Thyroid gland (tissue), 4 donors: ENCODE results near the gene ASIC2. TPM values are rescaled to one million over a fixed set of nuclear protein-coding genes. Genes with fewer than 3 reads are reported as not detected.

Experiments used
- DNase-seq, 2 donors: peaks; one replicate each; pipeline ENCODE4 v3.0.0-alpha.2; 2019
- H3K27ac ChIP-seq, 3 donors: fragments of 200-600 bp; sonication (generic); 1 replicate in 2 of 3; 2 replicates in 1 of 3; pipeline ENCODE4 v1.5.1; 2016 to 2019; ENCODE audit warnings: mild to moderate bottlenecking in 1 of 3, moderate library complexity in 1 of 3
- H3K27me3 ChIP-seq: fragments of 200-600 bp; sonication (generic); one replicate; pipeline ENCODE4 v1.5.1; 2019
- H3K36me3 ChIP-seq, 2 donors: fragments of 200-600 bp; sonication (generic); one replicate each; pipeline ENCODE4 v1.5.1; 2016 to 2019
- H3K4me1 ChIP-seq, 2 donors: fragments of 200-600 bp; sonication (generic); one replicate each; pipeline ENCODE4 v1.5.1; 2017 to 2019
- H3K4me3 ChIP-seq, 3 donors: fragments of 200-600 bp; sonication (generic); replicated peaks in 1 of 3; 1 replicate in 2 of 3; 2 replicates in 1 of 3; pipeline ENCODE4 v1.5.1; 2016; ENCODE audit warnings: mild to moderate bottlenecking in 1 of 3
- H3K9me3 ChIP-seq: fragments of 200-600 bp; sonication (generic); one replicate; pipeline ENCODE4 v1.5.1; 2017
- POLR2A ChIP-seq, 2 donors: fragments of 450-650 bp; IDR thresholded peaks; one replicate each; pipeline ENCODE4 v1.6.1; 2017; ENCODE audit warnings: antibody characterized with exemption in 2 of 2, mild to moderate bottlenecking in 2 of 2, moderate library complexity in 1 of 2
- WGBS, 2 donors: methylation state at CpG; one replicate each; pipeline ENCODE4 v1.1.5; 2017; 5-methylcytosine and 5-hydroxymethylcytosine counted together
- intact Hi-C: fragments of 100-400 bp; cut with DNase I; formaldehyde crosslinking; loops from one replicate; pipeline ENCODE4 v1.15.1; 2023
- total RNA-seq, 4 donors: library from RNA; depleted of rRNA; stranded (reverse); fragments of >200 nt; gene quantifications; one replicate each; pipeline ENCODE4 v1.2.3, GENCODE V29; 2016
- TF ChIP-seq, protein P1 (sequence below), 6 experiments: fragments of 200-600 bp in 3 of 6; fragments of 450-650 bp in 3 of 6; sonication (generic) in 3 of 6; IDR thresholded peaks; one replicate each; pipeline ENCODE4 v1.5.1; 2016 to 2019; ENCODE audit warnings: antibody characterized with exemption in 6 of 6, mild to moderate bottlenecking in 2 of 6, inconsistent platforms in 1 of 6, moderate library complexity in 1 of 6

ASIC2 gene
- not detected for total RNA-seq

DNA sequence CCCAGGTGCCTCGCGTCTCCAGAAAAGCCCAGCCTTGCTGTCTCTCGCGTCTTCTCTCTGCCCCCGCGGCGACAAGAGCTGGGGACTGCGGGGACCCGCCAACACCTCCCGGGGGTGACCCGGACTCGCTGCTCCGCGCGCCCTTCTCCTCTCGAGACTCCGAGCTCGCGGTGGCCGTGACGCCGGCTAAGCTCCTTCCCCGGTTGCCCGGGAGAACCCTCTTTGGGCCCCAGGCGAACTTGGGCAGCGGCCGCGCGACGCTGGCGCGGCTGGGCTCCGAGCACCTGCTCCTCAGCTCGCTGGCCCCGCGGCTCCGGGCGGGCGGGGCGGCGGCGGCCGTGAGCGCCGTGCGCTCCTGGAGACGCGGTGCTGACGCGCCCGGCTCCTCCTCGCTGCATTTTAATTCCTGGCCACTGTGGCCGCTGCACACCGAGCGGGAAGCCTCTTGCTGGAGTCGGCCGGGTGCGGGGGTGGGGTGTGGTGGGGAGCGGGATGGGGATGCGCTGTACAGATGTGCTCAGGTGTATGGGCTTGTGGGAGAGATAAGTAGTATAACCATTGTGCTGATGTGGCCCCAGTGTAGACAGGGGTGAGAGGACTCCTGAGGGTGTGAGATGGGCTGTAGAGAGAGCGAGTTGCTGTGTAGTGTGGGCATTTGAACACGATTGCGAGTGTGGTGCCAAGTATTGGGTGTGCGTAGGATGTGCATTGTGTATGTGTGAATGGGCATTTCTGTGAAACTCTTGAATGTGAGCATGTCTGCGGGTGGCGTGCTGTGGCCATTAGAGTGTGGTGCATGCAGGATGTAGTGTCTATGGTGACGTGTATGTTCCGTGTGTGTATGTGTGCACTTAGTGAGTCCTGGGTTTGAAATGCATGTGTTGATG lies at the start of gene ASIC2:
Gene ASIC2 (minus strand): TSS at position 315 of the 887 bp plus-strand sequence.
- DNase-seq, result no peak
- WGBS, 2 donors, result 15 to 23% methylated on average over 29 to 42 of the region's 68 CpGs

DNA sequence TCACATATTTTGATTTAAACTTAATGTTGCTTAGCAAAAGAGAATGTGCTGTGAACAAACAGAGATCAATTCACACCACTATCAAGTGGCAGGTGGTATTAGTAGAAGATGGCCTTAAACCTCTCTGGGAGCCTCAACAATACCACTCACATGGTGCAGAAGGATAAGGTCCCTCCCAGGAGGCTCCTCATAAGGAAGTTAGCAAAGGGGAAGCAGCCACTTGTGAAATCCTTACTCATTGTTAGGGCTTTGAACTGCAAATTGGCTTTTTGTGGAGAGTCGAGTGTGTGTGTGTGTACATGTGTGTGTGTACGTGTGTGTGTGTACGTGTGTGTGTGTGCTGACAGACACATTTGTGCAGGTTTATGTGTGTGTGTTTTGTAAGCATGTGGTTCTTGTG lies 48.9 kb upstream of the ASIC2 start:
- TF ChIP-seq, protein P1, sequence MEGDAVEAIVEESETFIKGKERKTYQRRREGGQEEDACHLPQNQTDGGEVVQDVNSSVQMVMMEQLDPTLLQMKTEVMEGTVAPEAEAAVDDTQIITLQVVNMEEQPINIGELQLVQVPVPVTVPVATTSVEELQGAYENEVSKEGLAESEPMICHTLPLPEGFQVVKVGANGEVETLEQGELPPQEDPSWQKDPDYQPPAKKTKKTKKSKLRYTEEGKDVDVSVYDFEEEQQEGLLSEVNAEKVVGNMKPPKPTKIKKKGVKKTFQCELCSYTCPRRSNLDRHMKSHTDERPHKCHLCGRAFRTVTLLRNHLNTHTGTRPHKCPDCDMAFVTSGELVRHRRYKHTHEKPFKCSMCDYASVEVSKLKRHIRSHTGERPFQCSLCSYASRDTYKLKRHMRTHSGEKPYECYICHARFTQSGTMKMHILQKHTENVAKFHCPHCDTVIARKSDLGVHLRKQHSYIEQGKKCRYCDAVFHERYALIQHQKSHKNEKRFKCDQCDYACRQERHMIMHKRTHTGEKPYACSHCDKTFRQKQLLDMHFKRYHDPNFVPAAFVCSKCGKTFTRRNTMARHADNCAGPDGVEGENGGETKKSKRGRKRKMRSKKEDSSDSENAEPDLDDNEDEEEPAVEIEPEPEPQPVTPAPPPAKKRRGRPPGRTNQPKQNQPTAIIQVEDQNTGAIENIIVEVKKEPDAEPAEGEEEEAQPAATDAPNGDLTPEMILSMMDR (IDR thresholded peaks at IDR 0.05), result no peak
- no peak for TF ChIP-seq POLR2A (IDR thresholded peaks at IDR 0.05)
- DNase-seq, result no peak
- Histone ChIP-seq H3K36me3 (no peaks in the 10 kb centered on the region), H3K4me1 (no peaks in the 10 kb centered on the region), H3K4me3 (no peak overlapping the region), H3K9me3 (no peaks in the 10 kb centered on the region), H3K27me3 (no peaks in the 10 kb centered on the region), H3K27ac (no peak overlapping the region)
- intact Hi-C loops, result no loop called here
- WGBS, 2 donors, result 48 to 74% methylated on average over 3 of the region's 3 CpGs

More for the DNA sequence above, at the start of gene ASIC2:
- Histone ChIP-seq H3K27ac (no peak within 1 kb of the TSS), H3K4me1 (peaks cover 0 to 10% of the 10 kb centered on the region in 2 donors), H3K27me3 (peaks cover 10% of the 10 kb centered on the region), H3K4me3 (no peak within 1 kb of the TSS), H3K9me3 (no peaks in the 10 kb centered on the region), H3K36me3 (no peaks in the 10 kb centered on the region)
- TF ChIP-seq POLR2A (IDR thresholded peaks at IDR 0.05), result no peak
- TF ChIP-seq, protein P1 (IDR thresholded peaks at IDR 0.05), result no peak
- intact Hi-C loops, result no loop called here

DNA sequence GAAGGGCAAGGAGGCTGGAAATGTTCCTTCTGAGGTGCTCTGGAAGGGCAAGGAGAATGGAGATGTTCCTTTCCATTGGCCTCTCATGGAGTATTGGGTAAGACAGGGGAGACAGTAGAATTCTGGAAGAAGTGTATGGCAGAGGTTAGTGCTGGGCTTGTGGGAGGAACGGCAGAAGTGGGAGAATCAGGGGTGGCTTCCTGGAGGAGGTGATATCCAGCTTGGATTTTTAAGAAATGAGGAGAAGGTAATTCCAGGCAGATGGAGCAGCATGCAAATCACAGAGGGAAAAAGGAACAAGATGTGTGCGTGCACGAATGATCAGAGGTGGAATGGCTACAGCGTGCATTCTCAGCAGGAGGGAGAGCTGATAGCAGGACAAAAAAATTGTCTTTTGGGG lies 45.1 kb upstream of the ASIC2 start:
- DNase-seq, result no peak
- Histone ChIP-seq H3K27ac (no peak overlapping the region), H3K9me3 (no peaks in the 10 kb centered on the region), H3K4me1 (no peaks in the 10 kb centered on the region), H3K36me3 (no peaks in the 10 kb centered on the region), H3K27me3 (no peaks in the 10 kb centered on the region), H3K4me3 (no peak overlapping the region)
- 63 to 84% methylated on average over 4 of the region's 4 CpGs for WGBS, 2 donors
- no peak for TF ChIP-seq POLR2A (IDR thresholded peaks at IDR 0.05)
- TF ChIP-seq, protein P1 (IDR thresholded peaks at IDR 0.05), result no peak
- intact Hi-C loops, result no loop called here

DNA sequence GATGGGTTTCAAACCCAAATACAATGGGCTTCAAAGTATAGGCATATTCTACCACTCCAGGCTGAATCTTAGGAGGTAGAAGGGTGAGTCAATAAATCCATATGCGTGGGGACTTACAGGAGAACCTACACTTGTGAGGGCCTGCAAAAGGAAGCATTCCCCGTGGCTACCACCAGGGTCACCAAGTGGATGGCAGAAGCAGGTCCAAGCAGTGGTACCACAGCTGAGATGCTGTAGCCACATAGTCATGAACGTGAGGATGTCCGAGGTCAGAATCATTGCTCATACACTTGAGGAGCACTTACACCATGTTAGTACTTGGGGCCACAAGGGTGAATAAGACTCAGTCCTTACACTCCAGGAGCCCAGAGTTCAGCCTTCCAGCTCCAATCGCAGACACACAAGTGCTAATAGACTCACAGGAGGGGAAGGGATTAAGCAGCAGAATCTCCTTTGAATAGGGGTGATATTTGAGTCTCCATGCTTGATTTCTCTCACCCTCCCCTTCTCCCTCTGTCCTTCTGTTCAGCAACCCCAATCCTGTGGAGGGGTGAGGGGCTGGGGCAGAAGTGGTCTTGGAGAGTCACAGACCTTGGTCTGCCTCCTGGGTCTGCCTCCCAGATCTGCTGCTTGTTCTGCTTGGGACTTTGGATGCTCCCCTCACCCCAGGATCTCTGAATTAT lies 42.5 kb upstream of the ASIC2 start:
- no peak for TF ChIP-seq POLR2A (IDR thresholded peaks at IDR 0.05)
- TF ChIP-seq, protein P1 (IDR thresholded peaks at IDR 0.05), result no peak
- intact Hi-C loops, result no loop called here
- no peak for DNase-seq
- Histone ChIP-seq H3K9me3 (no peaks in the 10 kb centered on the region), H3K4me3 (no peak overlapping the region), H3K27me3 (no peaks in the 10 kb centered on the region), H3K36me3 (no peaks in the 10 kb centered on the region), H3K4me1 (no peaks in the 10 kb centered on the region), H3K27ac (no peak overlapping the region)
- WGBS, 2 donors, result 32 to 48% methylated on average over 5 of the region's 5 CpGs

DNA sequence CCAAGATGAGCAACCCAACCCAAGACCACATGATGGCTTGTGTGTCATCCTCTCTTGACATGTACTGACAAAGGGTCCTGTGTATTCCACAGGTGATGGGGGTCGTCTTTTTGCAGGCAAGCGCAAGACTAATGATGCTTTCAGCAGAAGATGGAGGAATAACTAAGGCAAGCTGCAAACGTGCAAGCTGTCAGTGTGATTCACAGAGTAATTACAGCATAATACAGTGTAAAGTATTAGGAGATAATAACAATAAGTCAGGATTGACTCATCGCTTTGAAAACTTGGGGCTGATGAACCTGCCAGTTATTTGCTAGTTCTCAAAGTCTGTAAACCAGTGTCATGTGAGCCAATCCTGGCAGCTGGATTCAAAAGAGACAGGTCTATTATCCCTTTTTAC lies 41.6 kb upstream of the ASIC2 start:
- Histone ChIP-seq H3K4me3 (no peak overlapping the region), H3K9me3 (no peaks in the 10 kb centered on the region), H3K36me3 (no peaks in the 10 kb centered on the region), H3K27ac (no peak overlapping the region), H3K4me1 (no peaks in the 10 kb centered on the region), H3K27me3 (no peaks in the 10 kb centered on the region)
- 71 to 74% methylated on average over 4 of the region's 4 CpGs for WGBS, 2 donors
- TF ChIP-seq, protein P1 (IDR thresholded peaks at IDR 0.05), result no peak
- TF ChIP-seq POLR2A (IDR thresholded peaks at IDR 0.05), result no peak
- DNase-seq, result no peak
- intact Hi-C loops, result no loop called here
